ENCODE measurements around the gene CD48.

The CD48 gene

GRCh38 chr1:160748878-160749269 is 37.3 kb upstream of the CD48 start:
- no peaks in the 10 kb centered on the region for H3K36me3 ChIP-seq (ENCODE audit: insufficient read depth, low read length)
- no peaks in the 10 kb centered on the region for H3K4me1 ChIP-seq (ENCODE audit: control insufficient read depth, insufficient read depth, low read length, unreplicated experiment)
- no peak overlapping the region for H3K4me3 ChIP-seq (ENCODE audit: low read depth, low read length)
- no peaks in the 10 kb centered on the region for H3K79me2 ChIP-seq (ENCODE audit: control insufficient read depth, insufficient read depth, low read length, unreplicated experiment)
- H3K27ac ChIP-seq (ENCODE audit: low read depth, low read length), result no peak overlapping the region
- H2AFZ ChIP-seq (ENCODE audit: low read length, unreplicated experiment), result no peak overlapping the region
- H3K27me3 ChIP-seq (ENCODE audit: insufficient read depth, low read length), result peaks cover 5% of the 10 kb centered on the region

GRCh38 chr1:160748181-160748877 is 36.7 kb upstream of the CD48 start:
- H3K4me1 ChIP-seq (ENCODE audit: control insufficient read depth, insufficient read depth, low read length, unreplicated experiment), result no peaks in the 10 kb centered on the region
- no peak overlapping the region for H3K4me3 ChIP-seq (ENCODE audit: low read depth, low read length)
- no peaks in the 10 kb centered on the region for H3K79me2 ChIP-seq (ENCODE audit: control insufficient read depth, insufficient read depth, low read length, unreplicated experiment)
- no peaks in the 10 kb centered on the region for H3K36me3 ChIP-seq (ENCODE audit: insufficient read depth, low read length)
- no peak overlapping the region for H3K27ac ChIP-seq (ENCODE audit: low read depth, low read length)
- H3K27me3 ChIP-seq (ENCODE audit: insufficient read depth, low read length), result peaks cover 5% of the 10 kb centered on the region
- H2AFZ ChIP-seq (ENCODE audit: low read length, unreplicated experiment), result no peak overlapping the region

DNA sequence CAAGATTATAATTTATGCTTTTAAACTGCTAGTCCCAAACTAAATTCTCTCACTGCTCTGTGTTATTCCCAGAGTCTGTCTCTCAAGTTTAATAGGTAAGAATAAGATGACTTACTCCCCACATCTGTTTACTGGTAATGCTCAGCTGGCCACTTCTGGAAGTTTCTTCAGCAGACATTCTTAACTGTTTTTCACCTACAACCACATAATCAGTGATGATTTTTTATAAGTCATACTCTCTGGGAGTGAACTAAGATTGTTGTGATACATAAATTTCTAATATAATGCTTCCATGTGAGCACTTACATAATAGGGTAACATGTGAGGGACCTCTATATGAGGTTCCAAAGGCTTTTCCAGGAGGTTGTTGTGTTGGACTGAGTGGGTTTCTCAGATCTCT is 36.1 kb upstream of the CD48 start:
- H3K4me1 ChIP-seq (ENCODE audit: control insufficient read depth, insufficient read depth, low read length, unreplicated experiment), result no peaks in the 10 kb centered on the region
- H2AFZ ChIP-seq (ENCODE audit: low read length, unreplicated experiment), result no peak overlapping the region
- no peak overlapping the region for H3K27ac ChIP-seq (ENCODE audit: low read depth, low read length)
- peaks cover 5% of the 10 kb centered on the region for H3K27me3 ChIP-seq (ENCODE audit: insufficient read depth, low read length)
- no peaks in the 10 kb centered on the region for H3K79me2 ChIP-seq (ENCODE audit: control insufficient read depth, insufficient read depth, low read length, unreplicated experiment)
- H3K36me3 ChIP-seq (ENCODE audit: insufficient read depth, low read length), result no peaks in the 10 kb centered on the region
- no peak overlapping the region for H3K4me3 ChIP-seq (ENCODE audit: low read depth, low read length)

DNA sequence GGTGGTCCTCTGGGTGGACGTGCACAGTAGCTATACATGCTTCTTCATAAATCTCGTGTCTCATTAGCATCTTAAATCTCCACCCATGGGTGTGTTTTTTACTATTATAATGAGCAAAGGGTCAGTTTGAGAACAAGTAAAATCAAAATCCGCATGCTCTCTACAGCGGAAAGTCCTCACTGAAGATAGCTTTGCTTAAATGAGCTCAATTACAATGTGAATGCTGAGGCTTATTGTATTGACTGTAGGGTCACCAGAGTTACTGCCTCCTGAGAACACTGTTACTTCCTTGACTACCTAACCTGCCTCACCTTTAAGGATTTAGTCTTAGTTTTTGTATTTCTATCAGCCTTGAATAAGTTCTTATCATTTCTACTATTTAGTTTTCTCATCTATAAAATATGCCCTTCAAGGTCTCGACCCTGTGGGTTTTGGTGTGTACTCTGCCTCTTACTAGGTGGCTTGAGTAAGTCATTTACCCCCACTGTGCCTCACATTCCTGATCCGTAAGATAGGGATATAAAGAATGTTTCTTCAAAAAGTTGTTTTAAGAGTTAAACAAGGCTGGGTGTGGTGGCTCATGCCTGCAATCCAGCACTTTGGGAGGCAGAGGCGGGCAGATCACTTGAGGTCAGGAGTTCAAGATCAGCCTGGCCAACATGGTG is 35.3 kb upstream of the CD48 start:
- no peaks in the 10 kb centered on the region for H3K4me1 ChIP-seq (ENCODE audit: control insufficient read depth, insufficient read depth, low read length, unreplicated experiment)
- no peaks in the 10 kb centered on the region for H3K79me2 ChIP-seq (ENCODE audit: control insufficient read depth, insufficient read depth, low read length, unreplicated experiment)
- H3K27ac ChIP-seq (ENCODE audit: low read depth, low read length), result no peak overlapping the region
- H3K4me3 ChIP-seq (ENCODE audit: low read depth, low read length), result no peak overlapping the region
- H3K36me3 ChIP-seq (ENCODE audit: insufficient read depth, low read length), result no peaks in the 10 kb centered on the region
- no peak overlapping the region for H2AFZ ChIP-seq (ENCODE audit: low read length, unreplicated experiment)
- H3K27me3 ChIP-seq (ENCODE audit: insufficient read depth, low read length), result peaks cover 4% of the 10 kb centered on the region

DNA sequence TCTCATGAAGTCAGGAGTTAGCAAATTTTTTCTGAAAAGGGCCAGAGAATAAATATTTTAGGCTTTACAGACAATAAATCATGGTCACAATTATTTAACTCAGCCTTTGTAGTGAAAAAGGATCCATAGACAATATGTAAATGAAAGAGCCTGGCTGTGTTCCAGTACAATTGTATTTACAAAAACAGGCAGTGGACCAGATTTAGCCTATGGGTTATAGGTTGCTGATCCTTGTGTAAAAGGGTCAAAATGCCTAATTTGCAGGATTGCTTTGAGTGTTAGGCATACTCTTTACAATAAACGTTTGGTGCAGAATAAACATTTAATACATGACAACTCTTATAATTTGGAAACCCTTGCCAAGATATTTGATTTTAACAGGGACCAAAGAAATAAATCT is 33.9 kb upstream of the CD48 start:
- Histone ChIP-seq H3K27ac (ENCODE audit: low read depth, low read length) (no peak overlapping the region), H3K4me1 (ENCODE audit: control insufficient read depth, insufficient read depth, low read length, unreplicated experiment) (no peaks in the 10 kb centered on the region), H3K79me2 (ENCODE audit: control insufficient read depth, insufficient read depth, low read length, unreplicated experiment) (no peaks in the 10 kb centered on the region), H2AFZ (ENCODE audit: low read length, unreplicated experiment) (no peak overlapping the region), H3K27me3 (ENCODE audit: insufficient read depth, low read length) (0 out of 2 replicates have a peak, but pooled peaks cover 2% of the 10 kb centered on the region), H3K36me3 (ENCODE audit: insufficient read depth, low read length) (no peaks in the 10 kb centered on the region), H3K4me3 (ENCODE audit: low read depth, low read length) (no peak overlapping the region)

DNA sequence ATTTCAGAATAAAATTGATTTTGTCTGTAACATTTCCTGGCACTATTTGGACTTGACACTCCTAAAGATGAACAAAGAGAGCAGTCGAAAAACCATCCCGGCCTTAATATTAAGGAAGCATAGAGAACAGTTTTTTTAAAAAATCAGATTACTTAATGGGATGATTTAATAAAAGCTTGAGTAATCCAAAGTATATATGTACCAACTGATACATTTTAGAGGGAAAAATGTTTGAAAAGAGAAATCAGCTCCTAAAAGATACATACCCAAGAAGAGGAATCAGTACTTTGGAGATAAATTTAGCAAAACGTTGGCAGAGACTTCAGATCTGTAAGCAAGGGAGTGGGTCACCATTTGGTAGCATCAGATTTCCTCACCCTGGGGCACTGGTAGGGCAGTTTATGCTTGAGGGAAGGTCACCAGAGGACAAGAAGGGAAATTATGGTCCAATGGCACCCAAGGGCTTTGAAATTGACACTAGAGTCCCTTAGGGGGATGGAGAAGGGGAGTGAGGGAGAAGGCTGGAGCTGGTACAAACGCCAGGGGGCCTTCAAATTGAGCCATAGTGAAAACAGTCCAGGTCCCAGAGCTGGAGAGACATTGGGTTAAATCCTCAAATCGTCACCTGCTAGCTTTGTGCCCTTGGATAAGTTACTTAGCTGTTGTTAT is 33.4 kb upstream of the CD48 start:
- Histone ChIP-seq H3K27ac (ENCODE audit: low read depth, low read length) (no peak overlapping the region), H2AFZ (ENCODE audit: low read length, unreplicated experiment) (no peak overlapping the region), H3K4me3 (ENCODE audit: low read depth, low read length) (no peak overlapping the region), H3K36me3 (ENCODE audit: insufficient read depth, low read length) (no peaks in the 10 kb centered on the region), H3K4me1 (ENCODE audit: control insufficient read depth, insufficient read depth, low read length, unreplicated experiment) (no peaks in the 10 kb centered on the region), H3K79me2 (ENCODE audit: control insufficient read depth, insufficient read depth, low read length, unreplicated experiment) (no peaks in the 10 kb centered on the region), H3K27me3 (ENCODE audit: insufficient read depth, low read length) (0 out of 2 replicates have a peak, but pooled peaks cover 2% of the 10 kb centered on the region)

- no peak overlapping the region for H2AFZ ChIP-seq (ENCODE audit: low read length, unreplicated experiment)
- no peak overlapping the region for H3K27ac ChIP-seq (ENCODE audit: low read depth, low read length)
- no peaks in the 10 kb centered on the region for H3K4me1 ChIP-seq (ENCODE audit: control insufficient read depth, insufficient read depth, low read length, unreplicated experiment)
- H3K79me2 ChIP-seq (ENCODE audit: control insufficient read depth, insufficient read depth, low read length, unreplicated experiment), result no peaks in the 10 kb centered on the region
- H3K4me3 ChIP-seq (ENCODE audit: low read depth, low read length), result no peak overlapping the region
- H3K27me3 ChIP-seq (ENCODE audit: insufficient read depth, low read length), result 0 out of 2 replicates have a peak, but pooled peaks cover 2% of the 10 kb centered on the region
- H3K36me3 ChIP-seq (ENCODE audit: insufficient read depth, low read length), result no peaks in the 10 kb centered on the region
Observed at GRCh38 chr1:160744199-160744851, 32.7 kb upstream of the CD48 start.

- Histone ChIP-seq H3K36me3 (ENCODE audit: insufficient read depth, low read length) (no peaks in the 10 kb centered on the region), H2AFZ (ENCODE audit: low read length, unreplicated experiment) (no peak overlapping the region), H3K4me3 (ENCODE audit: low read depth, low read length) (no peak overlapping the region), H3K79me2 (ENCODE audit: control insufficient read depth, insufficient read depth, low read length, unreplicated experiment) (no peaks in the 10 kb centered on the region), H3K4me1 (ENCODE audit: control insufficient read depth, insufficient read depth, low read length, unreplicated experiment) (no peaks in the 10 kb centered on the region), H3K27ac (ENCODE audit: low read depth, low read length) (no peak overlapping the region), H3K27me3 (ENCODE audit: insufficient read depth, low read length) (0 out of 2 replicates have a peak, but pooled peaks cover 2% of the 10 kb centered on the region)
Observed at GRCh38 chr1:160743266-160743665, 31.6 kb upstream of the CD48 start.

- H3K27ac ChIP-seq (ENCODE audit: low read depth, low read length), result no peak overlapping the region
- no peaks in the 10 kb centered on the region for H3K36me3 ChIP-seq (ENCODE audit: insufficient read depth, low read length)
- H3K4me3 ChIP-seq (ENCODE audit: low read depth, low read length), result no peak overlapping the region
- H3K27me3 ChIP-seq (ENCODE audit: insufficient read depth, low read length), result 0 out of 2 replicates have a peak, but pooled peaks cover 2% of the 10 kb centered on the region
- no peaks in the 10 kb centered on the region for H3K79me2 ChIP-seq (ENCODE audit: control insufficient read depth, insufficient read depth, low read length, unreplicated experiment)
- H2AFZ ChIP-seq (ENCODE audit: low read length, unreplicated experiment), result no peak overlapping the region
- H3K4me1 ChIP-seq (ENCODE audit: control insufficient read depth, insufficient read depth, low read length, unreplicated experiment), result no peaks in the 10 kb centered on the region
Observed at GRCh38 chr1:160742428-160743127, 31.0 kb upstream of the CD48 start.

Measured in ACC112 (cell line).